CD14-positive monocyte (primary cell): ENCODE results near the gene RTN4R. TPM values are rescaled to one million over a fixed set of nuclear protein-coding genes. Genes with fewer than 3 reads are reported as not detected.
"Not testable (repeated sequence)": the region's sequence is repeated elsewhere in the genome, so short reads cannot be mapped to it uniquely, and the experiment has no call there.

Experiments
- DNase-seq, 3 donors: peaks; one replicate each; pipeline ENCODE4 v3.0.0-alpha.2; 2011 to 2022
- H2AFZ ChIP-seq: 2 replicates; pipeline ENCODE4 v1.6.0; 2012; ENCODE audit warnings: mild to moderate bottlenecking, low read depth, low read length, inconsistent platforms; ENCODE audit not compliant: insufficient read depth, poor library complexity, severe bottlenecking
- H3K27ac ChIP-seq, 2 donors: 1 replicate in 1 of 2; 2 replicates in 1 of 2; pipeline ENCODE4 v1.5.1; 2012 to 2013; ENCODE audit warnings: low read length in 2 of 2, control low read depth in 1 of 2, inconsistent platforms in 1 of 2, low read depth in 1 of 2, mild to moderate bottlenecking in 1 of 2
- H3K27me3 ChIP-seq, 2 donors: one replicate each; pipeline versions ENCODE4 v1.6.0 to v1.6.1; 2011 to 2013; ENCODE audit warnings: low read length in 2 of 2; ENCODE audit not compliant: control insufficient read depth in 2 of 2, insufficient read depth in 2 of 2
- H3K36me3 ChIP-seq, 2 donors: replicated peaks in 1 of 2; 1 replicate in 1 of 2; 2 replicates in 1 of 2; pipeline versions ENCODE4 v1.5.1 to v1.6.1; 2012 to 2013; ENCODE audit warnings: low read length in 2 of 2, control low read depth in 1 of 2, inconsistent platforms in 1 of 2, mild to moderate bottlenecking in 1 of 2; ENCODE audit not compliant: insufficient read depth in 2 of 2, control insufficient read depth in 1 of 2
- H3K4me1 ChIP-seq, 2 donors: 1 replicate in 1 of 2; 2 replicates in 1 of 2; pipeline versions ENCODE4 v1.5.1 to v1.6.1; 2012 to 2013; ENCODE audit warnings: low read length in 2 of 2, control low read depth in 1 of 2, inconsistent platforms in 1 of 2, mild to moderate bottlenecking in 1 of 2, moderate library complexity in 1 of 2; ENCODE audit not compliant: insufficient read depth in 2 of 2, control insufficient read depth in 1 of 2
- H3K4me2 ChIP-seq: replicated peaks from 2 replicates; pipeline ENCODE3; 2012; ENCODE audit warnings: low read length, moderate library complexity, mild to moderate bottlenecking; ENCODE audit not compliant: poor library complexity, severe bottlenecking; ENCODE audit errors: extremely low read depth
- H3K4me3 ChIP-seq, 3 experiments: fragments of 200-600 bp in 1 of 3; sonication (generic) in 1 of 3; replicated peaks in 1 of 3; 1 replicate in 2 of 3; 2 replicates in 1 of 3; pipeline ENCODE4 v1.5.1; 2011 to 2013; ENCODE audit warnings: low read length in 3 of 3, mild to moderate bottlenecking in 3 of 3, control low read depth in 2 of 3, low read depth in 2 of 3, inconsistent platforms in 1 of 3, moderate library complexity in 1 of 3
- H3K79me2 ChIP-seq: 2 replicates; pipeline ENCODE4 v1.6.0; 2012; ENCODE audit warnings: mild to moderate bottlenecking, control low read depth, inconsistent platforms, low read length, moderate library complexity; ENCODE audit not compliant: insufficient read depth
- H3K9ac ChIP-seq: 2 replicates; pipeline ENCODE4 v1.6.0; 2017; ENCODE audit warnings: low read length, mild to moderate bottlenecking; ENCODE audit not compliant: insufficient read depth, poor library complexity, severe bottlenecking
- H3K9me3 ChIP-seq, 2 donors: replicated peaks in 1 of 2; 1 replicate in 1 of 2; 2 replicates in 1 of 2; pipeline versions ENCODE4 v1.5.1 to v1.6.1; 2012 to 2013; ENCODE audit warnings: low read length in 2 of 2, control low read depth in 1 of 2; ENCODE audit not compliant: control insufficient read depth in 1 of 2, insufficient read depth in 1 of 2
- H4K20me1 ChIP-seq: 2 replicates; pipeline ENCODE4 v1.6.0; 2012; ENCODE audit warnings: mild to moderate bottlenecking, low read length, control low read depth, moderate library complexity; ENCODE audit not compliant: insufficient read depth
- H3K27ac Mint-ChIP-seq, 7 donors: one replicate each; pipeline ENCODE4 v1.8.0; 2020; ENCODE audit warnings: mild to moderate bottlenecking in 7 of 7, mixed read lengths in 7 of 7, moderate library complexity in 6 of 7, inconsistent platforms in 2 of 7
- H3K27me3 Mint-ChIP-seq, 3 donors: one replicate each; pipeline ENCODE4 v1.8.0; 2021 to 2022; ENCODE audit warnings: low read depth in 3 of 3, mild to moderate bottlenecking in 3 of 3, mixed read lengths in 3 of 3, moderate library complexity in 3 of 3, inconsistent platforms in 1 of 3
- H3K36me3 Mint-ChIP-seq, 2 donors: one replicate each; pipeline ENCODE4 v1.8.0; 2020; ENCODE audit warnings: mixed read lengths in 2 of 2, inconsistent platforms in 1 of 2, mild to moderate bottlenecking in 1 of 2
- H3K4me1 Mint-ChIP-seq: one replicate; pipeline ENCODE4 v1.8.0; 2020; ENCODE audit warnings: mild to moderate bottlenecking, mixed read lengths
- H3K4me3 Mint-ChIP-seq, 2 donors: one replicate each; pipeline ENCODE4 v1.8.0; 2020; ENCODE audit warnings: mild to moderate bottlenecking in 2 of 2, mixed read lengths in 2 of 2, moderate library complexity in 1 of 2
- H3K9me3 Mint-ChIP-seq, 7 donors: one replicate each; pipeline ENCODE4 v1.8.0; 2020 to 2022; ENCODE audit warnings: mixed read lengths in 7 of 7, mild to moderate bottlenecking in 6 of 7, moderate library complexity in 6 of 7, inconsistent platforms in 2 of 7
- WGBS: methylation state at CpG from one replicate; pipeline ENCODE4 v1.1.5; 2013; ENCODE audit warnings: missing lambda C conversion rate; ENCODE audit not compliant: insufficient coverage; 5-methylcytosine and 5-hydroxymethylcytosine counted together
- intact Hi-C, 2 donors: fragments of 100-400 bp; cut with micrococcal nuclease; formaldehyde crosslinking; loops; one replicate each; pipeline versions ENCODE4 v1.15.0 to v1.15.1; 2023
- polyA plus RNA-seq, 3 donors: library from polyadenylated mRNA; depleted of rRNA in 1 of 3; unstranded in 2 of 3; stranded (reverse) in 1 of 3; fragments of 300-500 nt in 2 of 3; fragments of >200 nt in 1 of 3; fragmentation: Illumina TruSeq in 2 of 3; gene quantifications; 1 replicate in 2 of 3; 2 replicates in 1 of 3; pipeline ENCODE4 v1.2.3, GENCODE V29; 2012 to 2021
- TF ChIP-seq, protein P1 (sequence below): fragments of 200-600 bp; IDR thresholded peaks from one replicate; pipeline ENCODE4 v1.8.0; 2022; ENCODE audit warnings: antibody characterized with exemption, mild to moderate bottlenecking

RTN4R gene
- polyA plus RNA-seq, 3 donors = not detected

DNA sequence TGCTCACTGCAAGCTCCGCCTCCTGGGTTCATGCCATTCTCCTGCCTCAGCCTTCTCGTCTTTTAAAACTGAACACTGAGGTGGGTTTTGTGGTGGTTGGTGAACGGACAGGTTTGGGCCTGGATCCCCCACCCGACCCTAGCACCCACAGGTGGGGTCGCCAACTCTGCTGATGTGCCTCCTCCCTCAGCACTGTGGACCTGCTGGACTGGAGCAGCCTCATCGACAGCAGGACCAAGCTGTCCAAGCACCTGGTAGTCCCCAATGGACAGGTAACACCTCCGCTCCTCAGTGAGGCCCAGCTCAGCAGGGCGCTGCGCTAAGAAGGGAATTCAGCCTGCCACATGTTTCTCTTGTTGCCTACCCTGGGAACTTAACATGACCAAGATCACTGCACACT is 36.5 kb upstream of the RTN4R start:
- Mint-ChIP-seq H3K27ac (no peak overlapping the region), H3K27me3 (peaks cover 16 to 30% (median 22%) of the 10 kb centered on the region in 3 donors), H3K4me3 (no peak overlapping the region), H3K9me3 (peaks cover 0 to 2% (median 0%) of the 10 kb centered on the region in 7 donors), H3K36me3 (no peaks in the 10 kb centered on the region), H3K4me1 (peaks cover 5% of the 10 kb centered on the region)
- H3K9ac ChIP-seq = no peak overlapping the region
- no peak overlapping the region for H2AFZ ChIP-seq
- DNase-seq = no peak
- H3K79me2 ChIP-seq = no peaks in the 10 kb centered on the region
- H4K20me1 ChIP-seq = no peaks in the 10 kb centered on the region
- H3K4me2 ChIP-seq = no peak overlapping the region
- no peaks in the 10 kb centered on the region for H3K9me3 ChIP-seq
- intact Hi-C loops = no loop called here
- H3K27ac ChIP-seq = no peak overlapping the region
- peaks cover 2 to 11% of the 10 kb centered on the region in 2 donors for H3K27me3 ChIP-seq
- H3K36me3 ChIP-seq = no peaks in the 10 kb centered on the region
- H3K4me1 ChIP-seq = peaks cover 3 to 7% of the 10 kb centered on the region in 2 donors
- H3K4me3 ChIP-seq = no peak overlapping the region
- TF ChIP-seq, protein P1, sequence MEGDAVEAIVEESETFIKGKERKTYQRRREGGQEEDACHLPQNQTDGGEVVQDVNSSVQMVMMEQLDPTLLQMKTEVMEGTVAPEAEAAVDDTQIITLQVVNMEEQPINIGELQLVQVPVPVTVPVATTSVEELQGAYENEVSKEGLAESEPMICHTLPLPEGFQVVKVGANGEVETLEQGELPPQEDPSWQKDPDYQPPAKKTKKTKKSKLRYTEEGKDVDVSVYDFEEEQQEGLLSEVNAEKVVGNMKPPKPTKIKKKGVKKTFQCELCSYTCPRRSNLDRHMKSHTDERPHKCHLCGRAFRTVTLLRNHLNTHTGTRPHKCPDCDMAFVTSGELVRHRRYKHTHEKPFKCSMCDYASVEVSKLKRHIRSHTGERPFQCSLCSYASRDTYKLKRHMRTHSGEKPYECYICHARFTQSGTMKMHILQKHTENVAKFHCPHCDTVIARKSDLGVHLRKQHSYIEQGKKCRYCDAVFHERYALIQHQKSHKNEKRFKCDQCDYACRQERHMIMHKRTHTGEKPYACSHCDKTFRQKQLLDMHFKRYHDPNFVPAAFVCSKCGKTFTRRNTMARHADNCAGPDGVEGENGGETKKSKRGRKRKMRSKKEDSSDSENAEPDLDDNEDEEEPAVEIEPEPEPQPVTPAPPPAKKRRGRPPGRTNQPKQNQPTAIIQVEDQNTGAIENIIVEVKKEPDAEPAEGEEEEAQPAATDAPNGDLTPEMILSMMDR = no peak
- WGBS = 96% methylated on average over 7 of the region's 9 CpGs

DNA sequence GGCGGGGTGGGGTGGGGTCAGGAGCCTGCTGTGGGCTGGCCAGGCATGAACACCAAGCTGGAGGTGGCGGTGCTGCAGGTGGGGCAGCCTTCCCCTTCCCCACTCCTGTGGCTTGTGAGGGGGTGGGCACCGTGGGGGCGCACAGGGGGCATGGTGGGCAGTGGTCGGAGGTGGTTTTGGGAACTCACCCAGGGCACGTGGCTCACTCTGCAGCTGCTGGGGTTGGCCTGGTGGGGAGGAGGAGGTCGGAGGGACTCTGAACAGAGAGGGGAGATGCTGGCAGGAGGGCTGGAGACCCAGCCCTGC is 35.1 kb upstream of the RTN4R start:
- H3K79me2 ChIP-seq, H3K36me3 Mint-ChIP-seq, H3K9me3 ChIP-seq, H3K36me3 ChIP-seq, H3K4me1 Mint-ChIP-seq, H3K4me3 ChIP-seq, H3K4me3 Mint-ChIP-seq, H3K27ac ChIP-seq, DNase-seq, H4K20me1 ChIP-seq, H2AFZ ChIP-seq, intact Hi-C loops, H3K4me2 ChIP-seq, H3K9me3 Mint-ChIP-seq, H3K27ac Mint-ChIP-seq, H3K9ac ChIP-seq: not testable (repeated sequence)
- peaks cover 7 to 18% of the 10 kb centered on the region in 2 donors for H3K4me1 ChIP-seq
- peaks cover 2 to 13% of the 10 kb centered on the region in 2 donors for H3K27me3 ChIP-seq
- H3K27me3 Mint-ChIP-seq = peaks cover 16 to 34% (median 23%) of the 10 kb centered on the region in 3 donors
- WGBS = 30% methylated on average over 2 of the region's 7 CpGs
